ENCODE measurements around the gene TP53RK. TPM values are rescaled to one million over a fixed set of nuclear protein-coding genes. Genes with fewer than 3 reads are reported as not detected.

TP53RK gene
- total and polyA plus RNA-seq, 2 donors, result 11.8 to 21.5 TPM

DNA sequence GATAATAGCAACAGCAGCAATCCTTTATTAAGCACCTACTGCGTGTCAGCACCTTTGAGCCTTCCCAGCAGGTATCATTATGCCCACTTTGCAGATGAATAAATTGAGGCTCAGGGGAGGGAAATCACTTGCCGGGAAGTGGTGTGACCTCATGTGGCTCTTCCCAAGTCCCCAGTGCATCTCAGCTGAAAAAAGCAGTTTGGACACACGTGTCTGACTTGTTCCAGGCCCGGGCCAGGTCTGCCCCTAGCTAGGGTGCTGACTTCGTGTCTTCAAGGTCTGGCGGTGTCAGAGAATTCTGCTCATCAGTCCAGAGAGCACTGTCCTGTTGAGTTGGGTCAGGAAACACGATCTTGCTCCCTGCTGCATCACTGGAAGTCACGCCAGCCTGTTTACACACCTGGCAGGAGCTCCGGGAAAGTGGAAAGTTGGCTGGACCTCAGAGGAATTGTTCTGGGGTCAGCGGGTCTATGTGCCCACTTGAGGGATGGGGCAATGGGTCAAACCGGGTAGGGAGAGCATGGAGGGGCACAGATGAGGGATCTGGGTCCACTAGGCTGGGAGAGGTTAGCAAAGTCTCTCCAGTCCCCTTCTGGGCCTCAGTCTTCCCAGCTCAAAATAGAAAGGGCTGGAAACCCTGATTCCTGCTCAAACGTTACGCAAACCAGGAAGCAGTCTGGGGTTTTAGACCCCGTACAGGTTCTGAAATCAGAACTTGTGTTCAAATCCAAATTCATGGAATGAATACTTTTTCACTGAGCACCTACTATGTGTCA, 48.5 kb downstream of the TP53RK start:
- no peak for DNase-seq (ENCODE audit: extremely low spot score)
- Histone ChIP-seq H3K36me3 (ENCODE audit: insufficient read depth) (no peaks in the 10 kb centered on the region), H3K4me1 (ENCODE audit: insufficient read depth) (no peaks in the 10 kb centered on the region), H3K27ac (ENCODE audit: low read depth) (no peak overlapping the region), H3K4me3 (ENCODE audit: low read depth, low read length) (no peak overlapping the region)
- 69% methylated on average over 14 of the region's 14 CpGs for WGBS

DNA sequence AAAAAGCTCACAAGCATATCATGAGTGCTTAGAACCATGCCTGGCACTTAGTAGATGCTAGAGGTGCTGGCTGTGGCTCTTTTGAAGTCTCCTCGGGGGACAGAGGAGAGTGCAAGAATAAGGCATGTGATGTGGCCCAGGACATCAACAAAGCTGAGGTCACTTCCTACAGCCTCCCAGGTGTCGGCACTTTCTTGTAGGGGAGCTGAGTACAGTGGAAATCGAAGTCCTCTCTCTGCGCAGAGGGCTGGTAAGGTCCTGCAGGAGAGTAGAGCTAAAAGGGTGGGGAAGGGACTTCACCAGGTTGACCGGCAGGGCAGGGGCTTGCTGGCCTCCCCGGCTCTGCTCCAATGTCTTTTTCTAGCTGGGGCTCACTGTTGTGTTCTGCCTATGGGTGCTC, 49.2 kb downstream of the TP53RK start:
- WGBS, result 77% methylated on average over 6 of the region's 6 CpGs
- no peaks in the 10 kb centered on the region for H3K36me3 ChIP-seq (ENCODE audit: insufficient read depth)
- H3K27ac ChIP-seq (ENCODE audit: low read depth), result no peak overlapping the region
- no peaks in the 10 kb centered on the region for H3K4me1 ChIP-seq (ENCODE audit: insufficient read depth)
- H3K4me3 ChIP-seq (ENCODE audit: low read depth, low read length), result no peak overlapping the region
- no peak for DNase-seq (ENCODE audit: extremely low spot score)

DNA sequence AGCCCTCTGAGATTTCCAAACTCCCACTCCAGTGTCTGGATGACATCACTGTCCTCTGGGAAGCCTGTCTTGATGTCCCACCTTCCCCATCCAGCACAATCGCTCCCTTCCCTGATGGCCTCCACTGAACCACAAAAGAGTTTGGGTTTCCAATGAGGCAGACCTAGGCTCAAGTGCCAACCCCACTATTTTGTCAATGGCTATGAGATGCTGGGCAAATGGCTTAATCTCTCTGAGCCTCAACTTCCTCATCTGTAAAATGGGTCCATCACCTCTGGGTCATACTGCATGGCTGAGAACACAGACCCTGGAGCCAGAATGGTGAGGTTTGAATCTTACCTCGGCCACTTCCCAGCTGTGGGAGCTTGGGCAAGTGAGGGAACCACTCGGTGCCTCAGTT, 49.7 kb downstream of the TP53RK start:
- DNase-seq (ENCODE audit: extremely low spot score), result no peak
- H3K4me3 ChIP-seq (ENCODE audit: low read depth, low read length), result no peak overlapping the region
- 93% methylated on average over 3 of the region's 3 CpGs for WGBS
- no peaks in the 10 kb centered on the region for H3K4me1 ChIP-seq (ENCODE audit: insufficient read depth)
- H3K27ac ChIP-seq (ENCODE audit: low read depth), result no peak overlapping the region
- no peaks in the 10 kb centered on the region for H3K36me3 ChIP-seq (ENCODE audit: insufficient read depth)

GRCh38 chr20:46638898-46639274, 50.4 kb downstream of the TP53RK start:
- 96% methylated on average over 4 of the region's 4 CpGs for WGBS
- Histone ChIP-seq H3K4me3 (ENCODE audit: low read depth, low read length) (no peak overlapping the region), H3K36me3 (ENCODE audit: insufficient read depth) (no peaks in the 10 kb centered on the region)

DNA sequence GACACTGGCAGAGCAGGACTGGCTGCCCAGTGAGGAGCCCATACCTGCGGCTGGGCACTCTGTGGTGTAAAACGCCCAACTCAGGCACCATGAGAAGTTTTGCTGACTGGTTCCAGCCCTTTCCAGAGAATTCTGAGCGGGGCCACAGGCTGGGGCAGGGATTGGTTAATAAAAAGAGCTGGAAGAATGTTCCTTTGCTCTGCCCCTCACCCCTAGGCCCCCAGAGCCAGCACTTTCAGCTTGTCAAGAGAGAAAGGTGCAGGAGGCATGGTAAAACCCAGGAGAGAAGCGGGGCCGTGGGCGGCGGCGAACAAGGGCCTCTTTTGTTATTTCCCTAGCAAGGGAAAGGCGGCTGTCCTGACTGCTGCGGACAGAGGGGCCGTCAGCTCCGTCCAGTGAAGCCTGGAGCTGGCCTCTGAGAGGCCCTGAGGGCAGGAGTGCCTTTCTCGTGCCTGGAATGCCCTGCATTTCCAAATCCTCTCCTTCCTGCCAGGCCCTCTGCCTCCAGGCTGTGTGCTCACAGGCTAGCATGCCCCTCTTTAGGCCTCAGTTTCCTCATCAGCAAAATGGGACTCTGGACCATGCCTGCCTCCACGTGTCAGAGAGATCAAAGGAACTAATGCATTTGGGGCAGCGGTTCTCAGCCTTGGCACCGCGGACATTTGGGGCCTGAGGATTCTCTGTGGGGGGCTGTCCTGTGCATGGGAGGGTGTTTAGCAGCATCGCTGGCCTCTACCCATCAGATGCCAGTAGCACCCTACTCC, 50.9 kb downstream of the TP53RK start:
- no peaks in the 10 kb centered on the region for H3K4me1 ChIP-seq (ENCODE audit: insufficient read depth)
- no peaks in the 10 kb centered on the region for H3K36me3 ChIP-seq (ENCODE audit: insufficient read depth)
- H3K27ac ChIP-seq (ENCODE audit: low read depth), result no peak overlapping the region
- 75% methylated on average over 18 of the region's 18 CpGs for WGBS
- H3K4me3 ChIP-seq (ENCODE audit: low read depth, low read length), result no peak overlapping the region
- no peak for DNase-seq (ENCODE audit: extremely low spot score)

More at GRCh38 chr20:46638898-46639274, 50.4 kb downstream of the TP53RK start:
- no peak overlapping the region for H3K27ac ChIP-seq (ENCODE audit: low read depth)
- DNase-seq (ENCODE audit: extremely low spot score), result no peak
- no peaks in the 10 kb centered on the region for H3K4me1 ChIP-seq (ENCODE audit: insufficient read depth)

DNA sequence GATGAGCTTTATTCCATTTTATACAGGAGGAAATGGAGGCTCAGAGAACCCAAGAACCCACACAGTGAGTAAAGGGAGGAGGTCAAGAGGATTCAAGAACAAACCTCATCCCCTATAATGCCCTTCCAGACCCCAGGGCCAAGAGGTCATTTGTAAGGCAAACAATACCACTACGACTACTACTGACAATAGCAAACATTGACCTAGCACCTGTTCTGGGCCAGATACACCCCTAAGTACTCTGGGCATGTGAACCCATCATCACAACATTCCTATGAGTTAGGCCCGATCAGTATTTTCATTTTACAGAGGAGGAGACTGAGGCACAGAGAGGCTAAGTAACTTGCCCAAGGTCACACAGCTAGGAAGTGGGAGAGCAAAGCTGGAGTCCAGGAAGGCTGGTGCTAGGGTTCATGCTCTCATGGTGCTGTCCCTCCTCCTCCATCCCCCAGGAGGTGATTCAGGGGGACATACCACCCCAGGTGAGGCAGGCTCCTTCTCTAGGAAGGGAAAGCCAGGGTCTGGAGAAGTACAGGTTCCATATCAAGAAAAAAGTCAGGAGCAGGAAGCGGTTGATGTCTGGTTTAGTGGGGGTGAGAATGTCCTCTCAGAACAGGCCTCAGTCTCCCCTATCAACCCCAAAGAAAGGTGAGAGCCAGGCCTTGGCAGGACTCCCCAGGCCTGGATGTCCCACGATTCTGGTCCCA, 51.7 kb downstream of the TP53RK start:
- no peak for DNase-seq (ENCODE audit: extremely low spot score)
- WGBS, result 89% methylated on average over 4 of the region's 4 CpGs
- no peaks in the 10 kb centered on the region for H3K36me3 ChIP-seq (ENCODE audit: insufficient read depth)
- H3K4me1 ChIP-seq (ENCODE audit: insufficient read depth), result no peaks in the 10 kb centered on the region
- H3K27ac ChIP-seq (ENCODE audit: low read depth), result no peak overlapping the region
- H3K4me3 ChIP-seq (ENCODE audit: low read depth, low read length), result no peak overlapping the region

- WGBS, result 90% methylated on average over 11 of the region's 11 CpGs
- H3K36me3 ChIP-seq (ENCODE audit: insufficient read depth), result no peaks in the 10 kb centered on the region
These were observed 52.2 kb downstream of the TP53RK start for GRCh38 chr20:46637020-46637419.

GRCh38 chr20:46636514-46636913, 52.7 kb downstream of the TP53RK start:
- Histone ChIP-seq H3K4me3 (ENCODE audit: low read depth, low read length) (no peak overlapping the region), H3K4me1 (ENCODE audit: insufficient read depth) (no peaks in the 10 kb centered on the region), H3K36me3 (ENCODE audit: insufficient read depth) (no peaks in the 10 kb centered on the region), H3K27ac (ENCODE audit: low read depth) (no peak overlapping the region)
- WGBS, result 94% methylated on average over 4 of the region's 4 CpGs
- no peak for DNase-seq (ENCODE audit: extremely low spot score)

More at GRCh38 chr20:46637020-46637419, 52.2 kb downstream of the TP53RK start:
- H3K4me1 ChIP-seq (ENCODE audit: insufficient read depth), result no peaks in the 10 kb centered on the region
- H3K4me3 ChIP-seq (ENCODE audit: low read depth, low read length), result no peak overlapping the region
- DNase-seq (ENCODE audit: extremely low spot score), result no peak
- H3K27ac ChIP-seq (ENCODE audit: low read depth), result no peak overlapping the region

DNA sequence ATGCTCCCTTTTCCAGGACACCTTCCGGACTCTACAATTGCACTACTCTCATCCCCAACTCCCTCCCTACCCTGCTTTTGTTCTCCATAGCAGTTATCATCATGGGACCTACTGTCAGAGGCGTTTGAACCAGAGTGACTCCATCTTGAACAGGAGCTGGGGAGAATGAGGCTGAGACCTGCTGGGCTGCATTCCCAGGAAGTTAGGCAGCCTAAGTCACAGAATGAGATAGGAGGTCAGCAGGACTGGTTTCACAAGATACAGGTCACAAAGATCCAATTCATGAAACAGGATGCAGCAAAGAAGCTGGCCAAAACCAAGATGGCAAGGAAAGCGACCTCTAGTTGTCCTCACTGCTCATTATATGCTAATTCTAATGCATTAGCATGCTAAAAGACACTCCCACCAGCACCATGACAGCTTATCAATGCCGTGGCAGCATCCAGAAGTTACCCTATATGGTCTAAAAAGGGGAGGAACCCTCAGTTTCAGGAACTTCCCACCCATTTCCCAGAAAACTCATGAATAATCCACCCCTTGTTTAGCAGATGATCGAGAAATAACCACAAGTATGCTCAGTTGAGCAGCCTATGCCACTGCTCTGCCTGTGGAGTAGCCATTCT, 53.6 kb downstream of the TP53RK start:
- DNase-seq (ENCODE audit: extremely low spot score), result no peak

GRCh38 chr20:46634528-46634927, 54.7 kb downstream of the TP53RK start:
- no peaks in the 10 kb centered on the region for H3K36me3 ChIP-seq (ENCODE audit: insufficient read depth)
- no peak for DNase-seq (ENCODE audit: extremely low spot score)
- 79% methylated on average over 6 of the region's 6 CpGs for WGBS

More for the DNA sequence above, 53.6 kb downstream of the TP53RK start:
- H3K4me3 ChIP-seq (ENCODE audit: low read depth, low read length), result no peak overlapping the region
- no peak overlapping the region for H3K27ac ChIP-seq (ENCODE audit: low read depth)
- H3K4me1 ChIP-seq (ENCODE audit: insufficient read depth), result no peaks in the 10 kb centered on the region
- no peaks in the 10 kb centered on the region for H3K36me3 ChIP-seq (ENCODE audit: insufficient read depth)
- WGBS, result 80% methylated on average over 5 of the region's 5 CpGs

More at GRCh38 chr20:46634528-46634927, 54.7 kb downstream of the TP53RK start:
- no peak overlapping the region for H3K4me3 ChIP-seq (ENCODE audit: low read depth, low read length)
- H3K4me1 ChIP-seq (ENCODE audit: insufficient read depth), result no peaks in the 10 kb centered on the region
- no peak overlapping the region for H3K27ac ChIP-seq (ENCODE audit: low read depth)

Other genes starting within 250 kb of the TP53RK start
- gene ZNF334, start 175.9 kb downstream of the TP53RK start, total RNA-seq, result 20.5 TPM
- 2.6 TPM for gene ZNF334, start 175.9 kb downstream of the TP53RK start, polyA plus RNA-seq
- not detected for gene OCSTAMP, start 138.8 kb downstream of the TP53RK start, total RNA-seq
- not detected for gene OCSTAMP, start 138.8 kb downstream of the TP53RK start, polyA plus RNA-seq
- 5.4 TPM for gene SLC13A3, start 38.0 kb downstream of the TP53RK start, total RNA-seq
- gene SLC13A3, start 38.0 kb downstream of the TP53RK start, polyA plus RNA-seq, result 0.77 TPM
- 36.6 TPM for gene SLC2A10, start 20.2 kb upstream of the TP53RK start, total RNA-seq
- 12.0 TPM for gene SLC2A10, start 20.2 kb upstream of the TP53RK start, polyA plus RNA-seq
- gene EYA2, start 205.4 kb upstream of the TP53RK start, total RNA-seq, result 2.2 TPM
- gene EYA2, start 205.4 kb upstream of the TP53RK start, polyA plus RNA-seq, result 0.70 TPM